ENCODE measurements around the gene LAMB1. TPM values are rescaled to one million over a fixed set of nuclear protein-coding genes. Genes with fewer than 3 reads are reported as not detected.
A peak's percentile ranks its signal among the peaks of the same experiment; 100 is the strongest.

Gene LAMB1
- total and polyA plus RNA-seq, 4 donors: 32.3 to 237 (median 158) TPM

GRCh38 chr7:107998150-107998549 lies 4.8 kb downstream of the LAMB1 start:
- Histone ChIP-seq H3K27ac (ENCODE audit: low read depth in 1 of 2, low read length in 2 of 2) (no peak overlapping the region), H3K9me3 (ENCODE audit: control insufficient read depth, low read length) (no peaks in the 10 kb centered on the region), H3K27me3 (ENCODE audit: control insufficient read depth in 1 of 2, insufficient read depth in 2 of 2, low read length in 1 of 2) (no peaks in the 10 kb centered on the region), H3K4me3 (ENCODE audit: low read length in 2 of 2) (no peak overlapping the region), H3K4me1 (ENCODE audit: control insufficient read depth in 1 of 2, insufficient read depth in 2 of 2, low read length in 2 of 2) (peaks cover 0 to 4% of the 10 kb centered on the region in 2 donors), H3K36me3 (ENCODE audit: control insufficient read depth in 1 of 2, insufficient read depth in 2 of 2, low read length in 1 of 2) (no peaks in the 10 kb centered on the region)
- WGBS, 2 donors: 78 to 85% methylated on average over 2 of the region's 2 CpGs
- intact Hi-C loops (cut with DNase I): no loop called here
- no peak for DNase-seq
- ATAC-seq (ENCODE audit: low FRiP score): no peak

- intact Hi-C loops (cut with DNase I): no loop called here
- peaks cover 0 to 3% of the 10 kb centered on the region in 2 donors for H3K36me3 ChIP-seq (ENCODE audit: control insufficient read depth in 1 of 2, insufficient read depth in 2 of 2, low read length in 1 of 2)
- peak overlapping the region in 1 of 2 donors; percentile 30 for H3K27ac ChIP-seq (ENCODE audit: low read depth in 1 of 2, low read length in 2 of 2)
- DNase-seq: no peak
- H3K9me3 ChIP-seq (ENCODE audit: control insufficient read depth, low read length): no peaks in the 10 kb centered on the region
- no peak overlapping the region for H3K4me3 ChIP-seq (ENCODE audit: low read length in 2 of 2)
- peaks cover 0 to 4% of the 10 kb centered on the region in 2 donors for H3K4me1 ChIP-seq (ENCODE audit: control insufficient read depth in 1 of 2, insufficient read depth in 2 of 2, low read length in 2 of 2)
- ATAC-seq (ENCODE audit: low FRiP score): no peak
- no peaks in the 10 kb centered on the region for H3K27me3 ChIP-seq (ENCODE audit: control insufficient read depth in 1 of 2, insufficient read depth in 2 of 2, low read length in 1 of 2)
- WGBS, 2 donors: 23 to 28% methylated on average over 7 of the region's 7 CpGs
Measured at GRCh38 chr7:107996072-107996882, 6.7 kb downstream of the LAMB1 start.

GRCh38 chr7:107995184-107996071 lies 7.5 kb downstream of the LAMB1 start:
- DNase-seq (no peak), ATAC-seq (ENCODE audit: low FRiP score) (no peak)
- peak overlapping the region in 1 of 2 donors; percentile 8 for H3K27ac ChIP-seq (ENCODE audit: low read depth in 1 of 2, low read length in 2 of 2)
- no peaks in the 10 kb centered on the region for H3K9me3 ChIP-seq (ENCODE audit: control insufficient read depth, low read length)
- peaks cover 0 to 4% of the 10 kb centered on the region in 2 donors for H3K4me1 ChIP-seq (ENCODE audit: control insufficient read depth in 1 of 2, insufficient read depth in 2 of 2, low read length in 2 of 2)
- no peaks in the 10 kb centered on the region for H3K27me3 ChIP-seq (ENCODE audit: control insufficient read depth in 1 of 2, insufficient read depth in 2 of 2, low read length in 1 of 2)
- intact Hi-C loops (cut with DNase I): no loop called here
- no peak overlapping the region for H3K4me3 ChIP-seq (ENCODE audit: low read length in 2 of 2)
- 7 to 14% methylated on average over 6 of the region's 6 CpGs for WGBS, 2 donors
- peaks cover 0 to 3% of the 10 kb centered on the region in 2 donors for H3K36me3 ChIP-seq (ENCODE audit: control insufficient read depth in 1 of 2, insufficient read depth in 2 of 2, low read length in 1 of 2)

GRCh38 chr7:107994421-107995030 lies 8.4 kb downstream of the LAMB1 start:
- no peak for DNase-seq
- WGBS, 2 donors: 48 to 58% methylated on average over 2 of the region's 2 CpGs
- ATAC-seq (ENCODE audit: low FRiP score): no peak
- Histone ChIP-seq H3K4me3 (ENCODE audit: low read length in 2 of 2) (no peak overlapping the region), H3K27ac (ENCODE audit: low read depth in 1 of 2, low read length in 2 of 2) (no peak overlapping the region), H3K9me3 (ENCODE audit: control insufficient read depth, low read length) (no peaks in the 10 kb centered on the region), H3K4me1 (ENCODE audit: control insufficient read depth in 1 of 2, insufficient read depth in 2 of 2, low read length in 2 of 2) (peaks cover 0 to 4% of the 10 kb centered on the region in 2 donors), H3K27me3 (ENCODE audit: control insufficient read depth in 1 of 2, insufficient read depth in 2 of 2, low read length in 1 of 2) (no peaks in the 10 kb centered on the region), H3K36me3 (ENCODE audit: control insufficient read depth in 1 of 2, insufficient read depth in 2 of 2, low read length in 1 of 2) (peaks cover 0 to 3% of the 10 kb centered on the region in 2 donors)
- intact Hi-C loops (cut with DNase I): no loop called here

GRCh38 chr7:107993891-107994291 lies 9.1 kb downstream of the LAMB1 start:
- Histone ChIP-seq H3K27me3 (ENCODE audit: control insufficient read depth in 1 of 2, insufficient read depth in 2 of 2, low read length in 1 of 2) (no peaks in the 10 kb centered on the region), H3K4me1 (ENCODE audit: control insufficient read depth in 1 of 2, insufficient read depth in 2 of 2, low read length in 2 of 2) (peaks cover 0 to 4% of the 10 kb centered on the region in 2 donors), H3K27ac (ENCODE audit: low read depth in 1 of 2, low read length in 2 of 2) (peak overlapping the region in 1 of 2 donors; percentile 8), H3K36me3 (ENCODE audit: control insufficient read depth in 1 of 2, insufficient read depth in 2 of 2, low read length in 1 of 2) (peaks cover 0 to 3% of the 10 kb centered on the region in 2 donors), H3K4me3 (ENCODE audit: low read length in 2 of 2) (no peak overlapping the region), H3K9me3 (ENCODE audit: control insufficient read depth, low read length) (no peaks in the 10 kb centered on the region)
- ATAC-seq (ENCODE audit: low FRiP score) (no peak), DNase-seq (no peak)
- WGBS, 2 donors: 13 to 52% methylated on average over 1 of the region's 1 CpG
- intact Hi-C loops (cut with DNase I): no loop called here

GRCh38 chr7:107989618-107990373 lies 13.2 kb downstream of the LAMB1 start:
- H3K27ac ChIP-seq (ENCODE audit: low read depth in 1 of 2, low read length in 2 of 2): peak overlapping the region; percentile 23 to 96
- DNase-seq (peak in 1 of 2 donors; percentile 72), ATAC-seq (ENCODE audit: low FRiP score) (peak; percentile 72)
- no peaks in the 10 kb centered on the region for H3K4me1 ChIP-seq (ENCODE audit: control insufficient read depth in 1 of 2, insufficient read depth in 2 of 2, low read length in 2 of 2)
- intact Hi-C loops (cut with DNase I): no loop called here
- H3K36me3 ChIP-seq (ENCODE audit: control insufficient read depth in 1 of 2, insufficient read depth in 2 of 2, low read length in 1 of 2): peaks cover 0 to 3% of the 10 kb centered on the region in 2 donors
- no peaks in the 10 kb centered on the region for H3K9me3 ChIP-seq (ENCODE audit: control insufficient read depth, low read length)
- no peak overlapping the region for H3K4me3 ChIP-seq (ENCODE audit: low read length in 2 of 2)
- no peaks in the 10 kb centered on the region for H3K27me3 ChIP-seq (ENCODE audit: control insufficient read depth in 1 of 2, insufficient read depth in 2 of 2, low read length in 1 of 2)
- 32 to 39% methylated on average over 9 of the region's 9 CpGs for WGBS, 2 donors

- Histone ChIP-seq H3K4me3 (ENCODE audit: low read length in 2 of 2) (no peak overlapping the region), H3K27ac (ENCODE audit: low read depth in 1 of 2, low read length in 2 of 2) (no peak overlapping the region), H3K27me3 (ENCODE audit: control insufficient read depth in 1 of 2, insufficient read depth in 2 of 2, low read length in 1 of 2) (no peaks in the 10 kb centered on the region), H3K9me3 (ENCODE audit: control insufficient read depth, low read length) (no peaks in the 10 kb centered on the region), H3K4me1 (ENCODE audit: control insufficient read depth in 1 of 2, insufficient read depth in 2 of 2, low read length in 2 of 2) (peaks cover 0 to 5% of the 10 kb centered on the region in 2 donors), H3K36me3 (ENCODE audit: control insufficient read depth in 1 of 2, insufficient read depth in 2 of 2, low read length in 1 of 2) (no peaks in the 10 kb centered on the region)
- WGBS, 2 donors: 7 to 13% methylated on average over 2 of the region's 2 CpGs
- intact Hi-C loops (cut with DNase I): no loop called here
- no peak for ATAC-seq (ENCODE audit: low FRiP score)
- no peak for DNase-seq
Measured at GRCh38 chr7:107982918-107983389, 20.0 kb downstream of the LAMB1 start.

Data from aorta (tissue), 5 donors.